ENCODE measurements around the gene BET1. TPM values are rescaled to one million over a fixed set of nuclear protein-coding genes. Genes with fewer than 3 reads are reported as not detected.

BET1 gene
- total and polyA plus RNA-seq, 12 donors, result 18.6 to 91.3 (median 37.9) TPM

DNA sequence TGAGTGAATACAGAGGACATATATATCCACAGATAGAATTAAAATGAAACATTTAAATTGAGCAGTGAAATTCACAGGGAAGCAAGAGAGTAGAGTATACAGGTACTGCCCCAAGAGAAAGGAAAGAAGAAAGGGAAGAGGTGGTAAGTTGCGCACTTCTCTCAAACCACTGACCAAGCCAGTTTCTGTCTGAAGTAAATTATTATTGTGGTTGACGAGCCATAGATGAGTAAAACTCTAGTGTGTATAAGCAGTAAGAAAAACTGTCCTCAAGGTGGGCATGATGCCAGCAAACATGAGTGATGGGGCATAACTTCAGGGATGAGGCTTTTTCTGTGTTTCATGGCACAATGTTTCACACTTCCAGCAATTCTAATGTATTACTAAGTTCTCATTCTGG is 4.4 kb upstream of the BET1 start:
- intact Hi-C loops (cut with DNase I), result loop anchor here in 1 of 2 donors (10.0 kb wide), 1 partner anchor 84 kb away; the partner anchor contains the start of gene GNG11
- WGBS, 4 donors, result 42 to 62% (median 54%) methylated on average over 2 of the region's 2 CpGs
- Histone ChIP-seq H3K4me1 (replicated peaks in 1 of 2) (peaks cover 0 to 7% of the 10 kb centered on the region in 2 donors), H3K27ac (no peak overlapping the region), H3K36me3 (replicated peaks in 1 of 2) (no peaks in the 10 kb centered on the region), H3K9me3 (replicated peaks in 1 of 3) (no peaks in the 10 kb centered on the region), H3K4me3 (no peak overlapping the region), H3K27me3 (no peaks in the 10 kb centered on the region)
- TF ChIP-seq, protein P1, sequence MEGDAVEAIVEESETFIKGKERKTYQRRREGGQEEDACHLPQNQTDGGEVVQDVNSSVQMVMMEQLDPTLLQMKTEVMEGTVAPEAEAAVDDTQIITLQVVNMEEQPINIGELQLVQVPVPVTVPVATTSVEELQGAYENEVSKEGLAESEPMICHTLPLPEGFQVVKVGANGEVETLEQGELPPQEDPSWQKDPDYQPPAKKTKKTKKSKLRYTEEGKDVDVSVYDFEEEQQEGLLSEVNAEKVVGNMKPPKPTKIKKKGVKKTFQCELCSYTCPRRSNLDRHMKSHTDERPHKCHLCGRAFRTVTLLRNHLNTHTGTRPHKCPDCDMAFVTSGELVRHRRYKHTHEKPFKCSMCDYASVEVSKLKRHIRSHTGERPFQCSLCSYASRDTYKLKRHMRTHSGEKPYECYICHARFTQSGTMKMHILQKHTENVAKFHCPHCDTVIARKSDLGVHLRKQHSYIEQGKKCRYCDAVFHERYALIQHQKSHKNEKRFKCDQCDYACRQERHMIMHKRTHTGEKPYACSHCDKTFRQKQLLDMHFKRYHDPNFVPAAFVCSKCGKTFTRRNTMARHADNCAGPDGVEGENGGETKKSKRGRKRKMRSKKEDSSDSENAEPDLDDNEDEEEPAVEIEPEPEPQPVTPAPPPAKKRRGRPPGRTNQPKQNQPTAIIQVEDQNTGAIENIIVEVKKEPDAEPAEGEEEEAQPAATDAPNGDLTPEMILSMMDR (IDR thresholded peaks at IDR 0.05), result no peak
- no peak for TF ChIP-seq POLR2A (IDR thresholded peaks at IDR 0.05)
- DNase-seq, result peak in 2 of 7 donors; percentile 11 to 18

DNA sequence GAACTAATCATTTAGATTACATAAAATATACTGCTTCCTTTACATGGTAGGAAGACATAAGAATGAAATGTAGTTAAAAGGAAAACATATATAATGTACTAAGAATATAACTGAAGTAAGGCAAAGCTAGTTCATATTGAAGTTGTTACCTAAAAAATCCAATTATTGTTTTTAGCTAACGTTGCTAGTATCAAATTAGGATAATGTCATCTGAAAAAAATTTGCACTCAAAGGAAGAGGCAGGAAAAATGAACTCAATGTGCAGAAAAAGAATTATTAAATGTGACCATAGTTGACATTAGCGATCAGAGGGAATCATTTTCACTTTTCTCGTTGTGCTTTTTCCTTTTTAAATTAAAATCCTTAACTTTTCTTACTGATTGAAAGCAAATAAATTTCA is 1.6 kb upstream of the BET1 start:
- WGBS, 4 donors, result 75 to 83% (median 79%) methylated on average over 3 of the region's 3 CpGs
- intact Hi-C loops (cut with DNase I), result loop anchor here in 1 of 2 donors (10.0 kb wide), 1 partner anchor 81 kb away; the partner anchor contains the start of gene GNG11
- DNase-seq, result no peak

DNA sequence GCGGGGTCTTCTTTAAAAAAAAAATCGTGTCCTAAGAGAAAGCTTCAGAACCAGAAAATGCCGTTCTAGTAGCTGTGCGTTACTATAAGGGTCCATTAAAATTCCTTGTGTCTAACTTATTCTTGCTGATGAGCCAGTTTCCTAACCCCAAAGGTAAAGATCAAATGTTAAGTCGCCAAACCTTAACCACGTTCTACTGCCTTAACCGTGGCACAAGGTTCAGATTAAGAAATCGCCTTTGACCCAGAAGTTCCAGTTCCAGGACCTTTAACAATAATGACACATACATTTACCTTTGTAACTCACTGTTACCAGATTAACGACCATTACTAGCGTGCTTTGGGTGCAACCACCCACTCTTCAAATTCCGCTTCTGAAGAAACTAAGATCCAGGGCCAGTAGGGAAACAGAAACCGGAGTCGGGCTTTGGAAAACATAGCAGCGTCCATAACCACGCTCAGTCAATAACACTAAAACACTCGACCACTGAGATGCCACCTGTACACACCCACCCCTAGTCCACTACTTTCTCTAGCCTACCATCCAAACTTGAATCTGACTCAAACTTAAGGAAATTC is 620 bp downstream of the BET1 start:
- TF ChIP-seq, protein P1 (IDR thresholded peaks at IDR 0.05), result no peak
- TF ChIP-seq POLR2A (IDR thresholded peaks at IDR 0.05), result no peak
- peak in 2 of 7 donors; percentile 7 to 12 for DNase-seq
- Histone ChIP-seq H3K4me3 (peak overlapping the region; percentile 63 to 88 (median 74)), H3K27me3 (no peaks in the 10 kb centered on the region), H3K9me3 (replicated peaks in 1 of 3) (no peaks in the 10 kb centered on the region), H3K27ac (peak overlapping the region in 4 of 5 donors; percentile 46 to 87 (median 84)), H3K36me3 (replicated peaks in 1 of 2) (peaks cover 0 to 3% of the 10 kb centered on the region in 2 donors), H3K4me1 (replicated peaks in 1 of 2) (peaks cover 0 to 33% of the 10 kb centered on the region in 2 donors)
- WGBS, 4 donors, result 3 to 7% (median 4%) methylated on average over 16 of the region's 16 CpGs
- intact Hi-C loops (cut with DNase I), result loop anchor here in 1 of 2 donors (10.0 kb wide), 1 partner anchor 79 kb away; the partner anchor contains the start of gene GNG11

More for the DNA sequence above, 1.6 kb upstream of the BET1 start:
- TF ChIP-seq POLR2A (IDR thresholded peaks at IDR 0.05), result no peak
- TF ChIP-seq, protein P1 (IDR thresholded peaks at IDR 0.05), result no peak
- no peak overlapping the region for H3K27ac ChIP-seq
- H3K9me3 ChIP-seq (replicated peaks in 1 of 3), result no peaks in the 10 kb centered on the region
- no peak overlapping the region for H3K4me3 ChIP-seq
- H3K36me3 ChIP-seq (replicated peaks in 1 of 2), result no peaks in the 10 kb centered on the region
- no peaks in the 10 kb centered on the region for H3K27me3 ChIP-seq
- peaks cover 0 to 33% of the 10 kb centered on the region in 2 donors for H3K4me1 ChIP-seq (replicated peaks in 1 of 2)

DNA sequence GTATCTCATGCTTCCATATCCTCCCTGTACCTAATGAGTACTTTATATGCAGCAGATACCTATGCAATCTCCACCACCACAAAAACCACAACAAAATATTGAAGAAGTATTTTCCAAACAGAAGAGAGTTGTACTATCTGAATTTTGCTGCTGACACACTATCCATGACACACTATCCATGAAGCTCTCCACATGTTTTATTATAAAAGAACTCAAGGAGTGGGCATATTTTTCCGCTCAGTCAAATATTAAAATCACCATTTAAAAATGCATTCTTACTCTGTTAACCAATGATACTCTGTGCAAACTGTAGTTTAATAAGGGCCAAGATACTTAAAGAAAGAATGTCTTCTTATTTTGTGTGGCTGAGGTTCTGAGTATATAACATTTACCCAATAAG is 2.8 kb downstream of the BET1 start:
- no peak for TF ChIP-seq POLR2A (IDR thresholded peaks at IDR 0.05)
- TF ChIP-seq, protein P1 (IDR thresholded peaks at IDR 0.05), result no peak
- no peak for DNase-seq
- H3K9me3 ChIP-seq (replicated peaks in 1 of 3), result no peaks in the 10 kb centered on the region
- intact Hi-C loops (cut with DNase I), result loop anchor here in 1 of 2 donors (10.0 kb wide), 1 partner anchor 77 kb away; the partner anchor contains the start of gene GNG11
- no peaks in the 10 kb centered on the region for H3K27me3 ChIP-seq
- WGBS, 4 donors, result 91 to 100% (median 96%) methylated on average over 1 of the region's 1 CpG
- H3K36me3 ChIP-seq (replicated peaks in 1 of 2), result peaks cover 0 to 11% of the 10 kb centered on the region in 2 donors
- no peak overlapping the region for H3K27ac ChIP-seq
- no peak overlapping the region for H3K4me3 ChIP-seq
- H3K4me1 ChIP-seq (replicated peaks in 1 of 2), result peaks cover 0 to 33% of the 10 kb centered on the region in 2 donors
